ENCODE measurements around the gene GMDS.
"Not testable (repeated sequence)": the region's sequence is repeated elsewhere in the genome, so short reads cannot be mapped to it uniquely, and the experiment has no call there.

GMDS gene

GRCh38 chr6:1860756-1861348, 384.6 kb downstream of the GMDS start:
- H3K4me3 ChIP-seq (ENCODE audit: low read depth, low read length): no peak overlapping the region
- DNase-seq (ENCODE audit: low read depth): no peak

- no peak for DNase-seq (ENCODE audit: low read depth)
- no peak overlapping the region for H3K4me3 ChIP-seq (ENCODE audit: low read depth, low read length)
Observed at GRCh38 chr6:1858859-1859258, 386.5 kb downstream of the GMDS start.

DNA sequence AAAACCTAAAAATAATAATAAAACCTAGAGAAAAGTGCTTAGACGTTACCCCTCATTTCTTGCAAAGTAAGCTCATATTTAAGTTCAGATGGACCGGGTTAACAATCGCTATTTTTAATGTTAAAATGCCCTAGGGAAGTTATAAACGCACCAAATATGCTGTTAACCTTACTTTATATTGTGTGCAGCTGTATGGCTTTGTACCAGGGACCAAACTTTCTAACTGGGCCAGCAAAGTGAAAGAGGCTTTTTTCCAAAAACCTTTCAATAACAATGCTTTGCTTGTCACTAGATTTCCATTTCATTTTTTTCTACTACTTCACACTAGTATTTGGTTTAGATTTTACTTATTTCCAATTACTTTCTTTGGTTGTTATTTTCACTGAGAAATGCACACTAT, 387.2 kb downstream of the GMDS start:
- peak; percentile 14 for DNase-seq (ENCODE audit: low read depth)
- H3K4me3 ChIP-seq (ENCODE audit: low read depth, low read length): no peak overlapping the region

DNA sequence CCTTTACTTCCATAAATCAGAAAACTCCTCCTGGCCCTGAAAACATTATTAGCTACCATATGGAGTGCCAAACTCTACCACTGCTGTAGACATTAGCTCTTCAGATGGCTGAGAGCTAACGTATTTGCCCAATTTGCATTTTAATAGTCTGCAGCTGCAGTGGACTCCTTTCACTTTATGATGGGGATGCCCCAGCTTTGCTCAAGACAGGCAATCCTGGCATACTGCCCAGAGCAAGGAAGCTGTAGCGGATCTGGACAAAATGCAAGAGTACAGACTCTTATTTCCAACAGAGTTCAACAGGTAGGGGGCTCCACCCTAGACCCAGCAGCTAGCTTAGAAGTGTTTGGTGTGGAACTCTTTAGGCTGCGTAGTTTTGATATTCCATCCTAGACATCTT, 389.0 kb downstream of the GMDS start:
- DNase-seq (ENCODE audit: low read depth): peak; percentile 66
- no peak overlapping the region for H3K4me3 ChIP-seq (ENCODE audit: low read depth, low read length)

GRCh38 chr6:1855890-1856289, 389.5 kb downstream of the GMDS start:
- H3K4me3 ChIP-seq (ENCODE audit: low read depth, low read length): no peak overlapping the region
- no peak for DNase-seq (ENCODE audit: low read depth)

DNA sequence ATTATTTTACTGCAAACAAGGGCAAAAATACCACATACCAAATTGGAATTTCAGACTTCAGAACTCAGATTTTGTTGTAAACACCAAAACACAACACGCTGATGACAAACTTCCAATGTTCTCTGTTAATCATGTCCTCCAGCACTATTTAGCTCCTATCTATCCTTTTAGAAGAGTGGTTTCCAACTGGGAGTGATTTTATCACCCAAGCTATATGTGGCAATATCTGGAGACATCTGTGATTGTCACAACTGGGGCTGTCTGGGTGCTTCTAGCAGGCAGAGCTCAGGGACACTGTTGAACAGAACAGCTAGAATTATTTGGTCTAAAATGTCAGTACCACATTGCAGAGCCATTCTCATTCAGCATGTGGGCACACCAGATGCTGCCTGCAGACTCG, 391.1 kb downstream of the GMDS start:
- no peak for DNase-seq (ENCODE audit: low read depth)

DNA sequence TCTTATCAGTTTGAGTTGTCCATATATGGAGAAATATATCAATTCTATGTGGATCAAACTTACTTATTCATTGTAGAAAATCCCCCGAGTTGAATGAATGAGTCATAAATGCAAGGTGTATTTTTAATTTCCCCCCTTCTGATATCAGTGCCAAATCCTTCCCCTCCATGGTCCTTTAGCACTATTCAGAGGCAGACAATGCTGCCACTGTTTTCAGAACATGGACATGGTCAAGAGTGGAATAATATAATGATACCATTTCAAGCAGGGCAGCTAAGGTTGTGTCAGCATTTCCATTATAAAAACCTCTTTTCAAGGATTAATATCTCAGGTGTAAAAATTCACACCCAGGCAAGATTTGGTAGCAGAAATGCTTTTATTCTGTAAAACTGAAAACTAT, 391.6 kb downstream of the GMDS start:
- H3K4me3 ChIP-seq (ENCODE audit: low read depth, low read length): no peak overlapping the region
- no peak for DNase-seq (ENCODE audit: low read depth)

More for the DNA sequence above, 391.1 kb downstream of the GMDS start:
- no peak overlapping the region for H3K4me3 ChIP-seq (ENCODE audit: low read depth, low read length)

DNA sequence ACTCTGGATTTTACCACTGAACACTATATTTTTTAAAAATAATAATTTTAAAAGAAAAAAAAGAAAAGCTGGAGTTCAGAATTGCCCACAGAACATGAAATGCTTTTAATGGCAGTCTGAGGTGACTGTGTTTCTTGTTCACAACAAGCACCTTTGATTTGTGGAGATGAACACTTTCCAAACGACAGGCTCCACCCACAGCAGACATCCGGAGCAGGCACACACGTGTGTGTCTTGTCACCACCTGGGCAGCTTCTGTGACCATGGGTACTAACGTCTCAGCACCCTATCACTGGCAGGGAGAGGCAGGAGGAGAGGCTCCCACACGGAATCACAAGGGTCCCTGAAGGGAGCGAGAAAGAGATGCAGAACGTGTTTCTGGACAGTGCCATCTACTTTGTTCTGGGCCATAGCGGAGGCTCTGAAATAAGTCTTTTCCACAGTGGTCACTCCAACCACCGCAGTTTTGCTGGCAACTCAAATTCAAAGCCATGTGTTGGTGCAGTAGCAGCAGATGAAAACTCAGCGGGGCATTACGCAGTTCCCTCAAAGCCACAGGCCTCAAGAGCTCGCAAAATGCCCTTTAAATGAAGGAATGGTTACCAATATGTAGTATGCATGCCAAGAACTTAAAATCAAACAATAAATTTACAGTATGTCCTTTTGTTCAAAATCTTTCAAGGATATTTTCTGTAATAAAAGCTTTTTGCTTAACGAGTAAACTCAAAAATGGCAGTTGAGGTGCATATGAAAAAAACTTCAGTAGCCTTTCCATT, 393.5 kb downstream of the GMDS start:
- H3K4me3 ChIP-seq (ENCODE audit: low read depth, low read length): no peak overlapping the region
- no peak for DNase-seq (ENCODE audit: low read depth)

GRCh38 chr6:1850840-1851157, 394.6 kb downstream of the GMDS start:
- H3K4me3 ChIP-seq (ENCODE audit: low read depth, low read length): no peak overlapping the region
- no peak for DNase-seq (ENCODE audit: low read depth)

GRCh38 chr6:1850121-1850839, 395.1 kb downstream of the GMDS start:
- H3K4me3 ChIP-seq (ENCODE audit: low read depth, low read length): no peak overlapping the region
- DNase-seq (ENCODE audit: low read depth): no peak

DNA sequence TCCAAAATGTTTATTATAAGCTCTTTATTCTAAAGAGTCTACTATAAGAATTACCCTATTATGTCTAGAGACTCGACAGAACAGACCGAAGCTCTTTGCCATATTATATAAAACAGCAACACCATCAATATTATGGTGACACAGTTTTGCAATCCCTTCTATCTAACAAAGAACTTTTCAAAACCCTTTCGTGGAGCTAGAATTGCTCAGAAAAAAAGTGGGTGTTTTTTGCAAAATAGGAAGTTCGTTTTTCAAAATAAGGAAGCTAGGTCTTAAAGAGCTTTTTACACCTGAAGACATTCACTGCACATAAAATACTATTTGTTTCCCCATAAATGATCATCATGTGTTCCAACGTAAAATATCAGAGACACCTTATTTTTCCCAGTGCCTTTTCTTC, 395.7 kb downstream of the GMDS start:
- DNase-seq (ENCODE audit: low read depth): no peak
- H3K4me3 ChIP-seq (ENCODE audit: low read depth, low read length): no peak overlapping the region

DNA sequence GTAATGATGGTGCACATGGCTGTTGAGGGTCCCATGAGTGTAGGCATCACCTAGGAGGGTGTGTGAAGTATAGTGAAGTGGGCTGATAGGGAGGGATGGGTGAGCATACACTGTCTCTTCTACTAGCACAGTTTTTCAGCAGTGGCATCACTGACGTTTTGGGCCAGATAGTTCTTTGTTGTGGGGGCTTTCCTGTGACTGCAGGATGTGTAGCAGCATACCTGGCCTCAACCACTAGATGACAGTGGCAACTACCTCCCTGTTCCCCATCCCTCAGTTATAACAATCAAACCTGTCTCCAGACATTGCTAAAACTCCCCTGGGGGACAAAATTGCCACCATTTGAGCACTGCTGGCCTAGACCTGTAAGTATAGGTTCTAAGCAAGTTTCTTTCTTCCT, 396.7 kb downstream of the GMDS start:
- no peak overlapping the region for H3K4me3 ChIP-seq (ENCODE audit: low read depth, low read length)
- no peak for DNase-seq (ENCODE audit: low read depth)

- H3K4me3 ChIP-seq (ENCODE audit: low read depth, low read length): no peak overlapping the region
- DNase-seq (ENCODE audit: low read depth): no peak
Observed at GRCh38 chr6:1846611-1847010, 398.8 kb downstream of the GMDS start.

- not testable (repeated sequence) for DNase-seq (ENCODE audit: low read depth); H3K4me3 ChIP-seq (ENCODE audit: low read depth, low read length)
Observed at GRCh38 chr6:1845543-1845942, 399.9 kb downstream of the GMDS start.

DNA sequence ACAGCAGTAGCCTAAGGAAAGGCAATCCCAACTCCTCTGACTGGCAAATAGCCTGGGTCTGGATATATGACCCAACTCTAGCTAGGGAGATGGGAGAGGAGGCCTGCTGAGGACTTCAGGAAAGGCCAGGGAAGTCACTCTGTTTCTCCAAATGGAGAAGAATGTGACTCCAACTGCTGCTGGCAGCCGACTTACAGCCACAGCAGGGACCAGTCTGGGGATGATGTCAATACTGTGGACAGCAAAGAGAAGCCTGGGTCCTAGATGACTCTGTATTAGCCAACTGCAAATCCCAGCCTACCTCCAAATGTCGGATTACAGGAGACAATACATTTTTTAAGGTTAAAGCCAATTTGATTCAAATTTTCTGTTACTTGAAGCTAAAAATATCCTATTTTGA, 403.1 kb downstream of the GMDS start:
- H3K4me3 ChIP-seq (ENCODE audit: low read depth, low read length): no peak overlapping the region
- no peak for DNase-seq (ENCODE audit: low read depth)

DNA sequence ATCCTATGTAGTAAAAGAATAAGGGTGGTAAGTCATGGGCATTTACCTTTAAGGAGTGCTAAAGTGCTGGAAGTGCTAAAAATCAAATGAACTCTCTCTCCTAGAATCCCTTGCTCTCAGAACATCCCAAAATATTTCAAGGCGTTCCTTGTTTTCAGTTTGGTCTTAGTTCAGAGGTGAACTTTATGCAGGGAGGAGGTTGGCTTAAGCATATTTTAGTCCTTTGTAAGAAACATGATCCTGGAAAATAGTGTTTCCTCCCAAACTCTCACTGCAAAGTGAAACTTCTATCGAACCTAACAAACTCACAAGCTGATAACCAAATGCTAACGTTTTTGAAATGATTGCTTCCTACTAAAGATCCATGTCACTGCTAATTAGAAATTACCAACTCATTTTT, 404.3 kb downstream of the GMDS start:
- DNase-seq (ENCODE audit: low read depth): no peak
- no peak overlapping the region for H3K4me3 ChIP-seq (ENCODE audit: low read depth, low read length)

GRCh38 chr6:1840491-1841121, 404.8 kb downstream of the GMDS start:
- DNase-seq (ENCODE audit: low read depth): no peak
- no peak overlapping the region for H3K4me3 ChIP-seq (ENCODE audit: low read depth, low read length)

GRCh38 chr6:1839361-1839760, 406.0 kb downstream of the GMDS start:
- H3K4me3 ChIP-seq (ENCODE audit: low read depth, low read length): no peak overlapping the region
- DNase-seq (ENCODE audit: low read depth): no peak

GRCh38 chr6:1838604-1839213, 406.7 kb downstream of the GMDS start:
- DNase-seq (ENCODE audit: low read depth): no peak
- no peak overlapping the region for H3K4me3 ChIP-seq (ENCODE audit: low read depth, low read length)

DNA sequence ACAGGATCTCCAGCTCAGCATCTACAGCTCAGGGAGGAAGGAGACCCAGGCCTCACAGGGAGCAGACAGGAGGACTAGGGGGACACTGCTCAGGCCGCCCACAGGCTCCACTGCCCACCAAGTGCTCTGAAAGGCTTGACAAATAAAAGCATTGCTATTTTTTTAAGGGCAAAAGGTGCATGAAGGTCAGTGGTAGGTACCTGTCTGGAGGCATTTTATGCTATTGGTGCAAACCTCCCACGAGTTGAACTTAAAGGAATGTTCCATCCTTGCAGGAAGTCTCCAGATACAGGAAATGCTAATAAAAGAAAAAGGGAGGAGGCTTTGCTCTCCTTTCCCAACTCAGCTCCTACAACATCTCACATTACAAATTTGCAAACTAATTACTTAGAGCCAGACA, 407.6 kb downstream of the GMDS start:
- no peak for DNase-seq (ENCODE audit: low read depth)
- no peak overlapping the region for H3K4me3 ChIP-seq (ENCODE audit: low read depth, low read length)

Data from skeletal muscle cell (primary cell).